ENCODE results near the gene ATP1A1. TPM values are rescaled to one million over a fixed set of nuclear protein-coding genes. Genes with fewer than 3 reads are reported as not detected.

The ATP1A1 gene
- polyA plus RNA-seq, 1 donor from 2014 or later = 29.9 TPM

DNA sequence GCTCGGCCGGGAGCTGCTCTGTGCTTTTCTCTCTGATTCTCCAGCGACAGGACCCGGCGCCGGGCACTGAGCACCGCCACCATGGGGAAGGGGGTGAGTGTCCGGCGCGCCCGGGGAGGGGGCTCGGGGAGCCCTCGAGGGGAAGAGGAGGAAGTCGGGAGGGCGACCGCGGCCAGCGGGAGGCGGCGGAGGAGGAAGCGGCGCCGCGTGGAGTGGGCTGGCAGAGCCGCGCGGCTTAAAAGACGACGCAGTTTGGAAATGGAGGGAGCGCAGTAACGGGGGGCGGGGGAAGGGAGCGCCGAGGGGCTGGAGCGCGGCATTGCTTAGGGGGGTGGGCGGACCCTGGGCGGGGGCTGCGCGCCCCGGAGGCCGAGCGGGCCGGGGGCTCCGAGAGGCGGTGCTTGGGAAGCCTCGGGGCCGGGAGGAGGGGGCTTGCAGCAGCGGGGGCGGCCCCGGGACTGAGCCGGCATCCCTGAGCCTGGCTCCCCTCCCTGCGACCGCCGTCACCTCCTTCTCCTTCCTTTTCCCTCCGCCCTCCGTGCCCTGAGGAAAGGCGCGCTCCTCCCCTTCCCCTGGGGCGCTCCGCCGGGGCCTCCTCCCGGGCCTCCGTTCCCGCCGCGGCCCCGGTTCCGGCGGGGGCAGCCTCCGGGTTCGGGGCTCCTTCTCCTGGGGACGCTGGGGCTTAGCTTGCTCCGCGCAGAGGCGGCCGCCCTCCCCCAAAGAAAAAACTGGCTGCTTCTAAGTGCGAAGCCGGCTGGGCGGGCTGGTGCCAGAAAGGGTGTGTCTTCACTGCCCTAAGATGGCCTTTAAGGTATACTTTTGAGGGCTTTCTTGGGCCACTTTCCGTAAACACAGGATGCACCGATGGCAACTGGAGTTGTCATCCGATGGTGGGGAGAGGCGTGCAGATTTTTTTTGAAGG, 648 bp downstream of the ATP1A1 start:
- peak overlapping the region; percentile 90 to 98 (median 96) for H3K4me3 Mint-ChIP-seq
- peak overlapping the region; percentile 93 to 95 (median 94) for H3K27ac Mint-ChIP-seq
- peaks cover 43 to 44% (median 43%) of the 10 kb centered on the region in 3 donors for H3K4me1 Mint-ChIP-seq
- no peaks in the 10 kb centered on the region for H3K9me3 Mint-ChIP-seq
- H3K27me3 Mint-ChIP-seq = peaks cover 4% of the 10 kb centered on the region
- H3K36me3 Mint-ChIP-seq = no peaks in the 10 kb centered on the region

DNA sequence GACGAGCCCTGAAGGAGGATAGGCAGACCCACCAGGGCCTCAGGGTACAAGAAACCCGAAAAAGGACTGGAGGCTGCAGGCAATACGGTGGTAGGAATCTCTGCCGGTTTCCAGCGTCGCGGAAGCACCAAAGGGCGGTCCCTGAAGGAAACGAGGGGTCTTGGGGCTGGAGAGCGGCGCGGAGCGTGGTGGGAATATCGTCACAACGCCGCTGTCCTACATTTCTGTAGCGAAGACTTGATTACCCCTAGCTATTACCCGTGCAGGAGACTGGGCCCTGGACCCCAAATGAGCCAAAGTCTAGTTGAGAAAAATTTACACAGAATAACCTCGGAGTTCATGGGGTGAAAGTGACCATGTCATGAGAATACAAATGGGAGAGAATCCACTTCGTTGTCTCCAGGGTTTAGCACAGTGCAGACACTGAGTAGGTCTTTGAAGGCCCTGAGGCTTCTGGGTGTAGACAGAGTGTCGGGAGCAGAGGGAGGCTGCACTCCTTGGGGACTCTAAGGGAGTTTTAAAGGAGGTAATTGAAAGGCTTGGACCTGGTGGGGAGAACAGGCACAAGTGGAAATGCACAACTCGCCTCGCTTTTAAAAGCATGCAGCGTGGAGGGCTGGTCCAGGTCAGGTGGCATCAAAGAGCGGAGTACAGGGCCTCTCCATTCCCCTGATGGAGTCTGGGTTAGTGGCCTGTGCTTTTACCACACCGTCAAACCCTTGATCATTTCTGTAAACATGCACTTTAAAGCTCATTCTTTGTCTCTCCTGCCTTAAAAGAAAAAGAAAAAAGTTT, 1.5 kb downstream of the ATP1A1 start:
- H3K27me3 Mint-ChIP-seq = peaks cover 4% of the 10 kb centered on the region
- H3K36me3 Mint-ChIP-seq = no peaks in the 10 kb centered on the region
- H3K9me3 Mint-ChIP-seq = no peaks in the 10 kb centered on the region
- peak overlapping the region; percentile 83 to 90 (median 87) for H3K27ac Mint-ChIP-seq
- H3K4me3 Mint-ChIP-seq = peak overlapping the region; percentile 89 to 98 (median 96)
- peaks cover 48 to 52% (median 50%) of the 10 kb centered on the region in 3 donors for H3K4me1 Mint-ChIP-seq

DNA sequence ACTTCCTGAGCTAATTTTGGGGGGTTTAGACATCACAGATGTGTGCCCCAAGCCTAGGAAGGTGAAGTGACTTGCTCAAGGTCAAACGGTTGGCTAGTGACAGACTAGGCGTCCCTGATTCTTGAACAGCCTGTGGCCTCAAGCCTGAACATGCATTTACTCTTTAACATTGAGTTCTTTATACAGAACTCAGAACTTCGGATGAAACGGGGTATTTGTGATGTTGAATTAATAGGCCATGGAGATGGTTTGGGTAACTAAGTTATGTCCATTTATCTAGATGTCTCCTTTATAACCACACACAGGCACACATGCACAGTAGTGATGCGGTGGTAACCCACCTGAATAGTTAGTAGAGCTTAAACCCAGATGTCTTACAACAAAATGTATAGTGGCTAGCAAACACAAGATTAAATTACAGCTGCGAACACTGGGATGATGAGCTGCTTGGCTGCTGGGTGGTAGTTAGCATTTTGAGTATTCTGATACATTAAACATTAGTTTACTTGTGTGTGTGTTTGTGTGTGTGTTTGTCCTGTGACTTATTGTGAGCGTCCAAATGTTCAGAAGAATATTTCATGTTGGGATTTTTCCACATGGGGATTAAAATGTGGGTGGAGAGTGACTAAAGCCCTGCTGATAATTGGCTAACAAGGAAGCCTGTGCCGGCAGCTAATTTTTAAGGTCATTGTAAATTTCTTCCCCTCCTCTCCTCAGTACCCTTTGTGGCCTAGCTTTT, 2.3 kb downstream of the ATP1A1 start:
- peaks cover 53 to 58% (median 56%) of the 10 kb centered on the region in 3 donors for H3K4me1 Mint-ChIP-seq
- no peaks in the 10 kb centered on the region for H3K9me3 Mint-ChIP-seq
- no peaks in the 10 kb centered on the region for H3K36me3 Mint-ChIP-seq
- peak overlapping the region; percentile 83 to 90 (median 87) for H3K27ac Mint-ChIP-seq
- H3K27me3 Mint-ChIP-seq = no peaks in the 10 kb centered on the region
- H3K4me3 Mint-ChIP-seq = peak overlapping the region; percentile 89 to 98 (median 96)

DNA sequence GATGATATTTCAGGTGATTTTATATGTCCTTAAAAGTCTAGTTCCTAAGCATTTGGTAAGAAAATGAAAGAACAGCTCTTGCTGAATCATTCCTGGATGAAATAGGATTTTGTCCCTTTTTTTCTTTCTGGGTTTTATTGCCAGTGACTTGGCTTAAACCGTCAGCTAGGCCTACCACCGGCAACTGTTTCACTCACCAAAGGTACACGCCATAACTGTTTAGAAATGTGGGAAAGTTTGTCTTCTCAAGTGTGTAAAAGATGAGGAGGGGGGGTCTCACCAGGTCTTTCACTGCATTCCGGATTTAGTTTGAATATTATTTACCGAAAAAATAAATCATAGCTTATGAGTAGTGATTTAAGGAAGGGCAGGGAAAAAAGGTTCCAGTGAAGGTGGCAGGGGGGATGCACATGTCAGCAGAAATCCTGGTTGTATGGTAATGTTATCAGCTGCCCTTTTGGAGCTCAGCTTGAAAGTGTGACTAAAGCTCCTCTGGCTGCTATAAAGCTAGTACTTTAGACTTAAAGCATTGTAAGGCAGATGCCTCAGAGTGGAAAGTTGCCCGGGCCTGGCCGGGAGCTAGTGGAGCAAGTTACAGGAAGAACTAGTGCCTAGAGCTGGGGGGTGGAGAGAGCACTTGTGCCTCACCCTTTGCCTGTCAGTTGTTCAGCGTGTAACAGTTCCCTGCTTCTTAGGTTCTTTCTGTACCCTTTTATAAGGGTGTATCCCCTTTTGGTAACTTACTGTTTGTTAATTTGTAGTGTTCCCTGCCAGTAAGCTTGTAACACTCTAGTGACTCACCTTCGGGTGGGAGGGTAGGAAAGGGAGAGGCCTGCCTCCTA, 3.1 kb downstream of the ATP1A1 start:
- no peaks in the 10 kb centered on the region for H3K9me3 Mint-ChIP-seq
- peak overlapping the region; percentile 89 to 98 (median 96) for H3K4me3 Mint-ChIP-seq

DNA sequence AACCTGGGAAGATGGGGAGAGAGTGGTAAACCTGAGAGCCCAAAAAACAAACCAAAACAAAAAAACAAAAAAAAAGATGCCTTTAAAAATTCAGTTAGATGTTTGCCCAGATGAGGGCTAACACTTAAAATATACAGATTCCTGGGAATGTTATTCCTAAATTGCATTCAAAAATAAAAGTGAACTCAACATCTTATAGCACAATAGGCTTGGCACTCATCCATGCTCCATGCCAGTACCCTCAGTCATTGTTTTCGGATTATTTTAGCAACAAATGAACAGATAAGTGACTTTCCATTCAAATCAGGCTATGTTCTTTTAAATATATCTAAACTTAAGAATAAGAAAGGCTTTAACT, 3.7 kb downstream of the ATP1A1 start:
- Mint-ChIP-seq H3K27me3 (no peaks in the 10 kb centered on the region), H3K27ac (peak overlapping the region; percentile 81 to 96 (median 90)), H3K36me3 (no peaks in the 10 kb centered on the region), H3K9me3 (no peaks in the 10 kb centered on the region), H3K4me1 (peaks cover 63 to 71% (median 65%) of the 10 kb centered on the region in 3 donors), H3K4me3 (peak overlapping the region; percentile 88 to 98 (median 93))

More for the DNA sequence above, 3.1 kb downstream of the ATP1A1 start:
- Mint-ChIP-seq H3K27ac (peak overlapping the region; percentile 81 to 96 (median 90)), H3K36me3 (no peaks in the 10 kb centered on the region), H3K4me1 (peaks cover 61 to 66% (median 64%) of the 10 kb centered on the region in 3 donors), H3K27me3 (no peaks in the 10 kb centered on the region)

DNA sequence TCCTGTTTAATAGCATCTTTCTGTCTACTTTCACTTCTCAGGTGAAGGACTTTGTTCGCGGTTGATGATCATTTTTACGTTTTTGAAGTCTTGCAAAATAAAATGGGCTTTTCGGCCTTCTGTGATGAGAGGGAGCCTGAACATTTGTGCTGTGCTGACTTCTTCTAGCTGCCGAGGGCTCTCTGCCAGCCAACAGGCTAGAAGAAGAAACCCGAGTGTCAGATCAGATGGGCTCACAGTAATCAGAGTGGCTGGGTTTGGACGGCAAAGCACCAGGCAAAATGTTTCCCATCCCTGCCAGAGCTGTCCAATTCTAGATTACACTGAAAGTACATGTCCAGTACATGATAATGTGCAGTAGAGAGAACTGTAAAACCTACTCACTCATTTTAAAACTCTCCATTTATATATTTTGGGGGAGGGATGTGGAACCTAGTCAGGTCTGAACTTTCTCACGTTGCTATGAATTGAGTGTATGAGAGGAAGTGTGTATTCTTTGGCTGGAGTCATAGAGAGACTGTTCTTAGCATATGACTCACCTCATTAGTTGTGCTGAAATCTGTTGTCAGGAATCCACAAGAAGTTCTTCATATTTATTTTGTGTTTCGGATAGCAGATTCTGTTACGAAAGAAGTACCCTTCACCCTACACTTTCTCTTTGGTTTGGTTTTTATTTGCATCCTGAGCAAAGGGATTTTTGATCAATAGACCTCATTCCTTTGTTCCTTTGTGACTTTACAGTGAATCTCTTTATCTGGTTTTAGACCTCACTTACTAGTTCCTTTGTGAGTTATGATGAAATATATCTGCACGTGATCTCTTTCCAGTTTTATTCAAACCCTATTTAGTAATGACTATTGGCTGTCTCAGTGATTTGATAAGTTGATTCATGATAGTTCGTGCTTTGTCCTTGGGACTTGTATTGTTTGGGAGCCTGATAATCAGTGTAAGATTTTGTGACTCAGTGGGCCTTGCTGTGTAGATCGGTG, 4.8 kb downstream of the ATP1A1 start:
- no peaks in the 10 kb centered on the region for H3K9me3 Mint-ChIP-seq
- no peaks in the 10 kb centered on the region for H3K27me3 Mint-ChIP-seq
- peak overlapping the region; percentile 90 to 98 (median 97) for H3K27ac Mint-ChIP-seq
- H3K36me3 Mint-ChIP-seq = no peaks in the 10 kb centered on the region
- peak overlapping the region; percentile 75 to 93 (median 78) for H3K4me3 Mint-ChIP-seq
- H3K4me1 Mint-ChIP-seq = peaks cover 65 to 77% (median 71%) of the 10 kb centered on the region in 3 donors

DNA sequence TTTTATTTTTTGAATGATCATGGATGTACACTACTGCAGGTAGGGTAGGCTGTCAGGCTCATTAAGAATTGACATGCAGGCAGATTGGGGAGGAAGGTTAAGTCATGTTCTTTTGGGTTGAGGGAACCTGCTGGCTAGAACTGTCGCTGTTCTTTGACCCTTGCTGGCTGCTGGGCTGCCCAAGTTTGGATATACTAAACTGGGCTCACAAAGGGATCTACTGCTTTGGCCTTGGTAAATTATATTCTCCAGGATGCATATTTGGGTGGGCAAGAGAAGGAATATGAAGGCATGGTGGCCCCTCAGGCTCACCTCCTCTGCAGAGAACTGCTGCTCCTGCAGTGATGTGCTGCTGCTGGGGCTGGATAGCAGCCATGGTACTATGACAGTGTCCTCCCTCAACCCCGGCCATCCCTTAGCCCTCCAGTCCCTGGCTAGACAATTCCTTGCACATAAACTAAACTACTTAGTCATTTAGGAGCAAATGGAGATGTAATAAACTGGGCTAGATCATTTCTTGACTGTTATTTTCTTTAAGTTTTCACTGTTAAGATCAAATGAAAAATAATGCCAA, 6.1 kb downstream of the ATP1A1 start:
- H3K4me3 Mint-ChIP-seq = peak overlapping the region in 2 of 4 donors; percentile 7 to 55
- peak overlapping the region in 2 of 3 donors; percentile 19 to 98 for H3K27ac Mint-ChIP-seq
- no peaks in the 10 kb centered on the region for H3K27me3 Mint-ChIP-seq

DNA sequence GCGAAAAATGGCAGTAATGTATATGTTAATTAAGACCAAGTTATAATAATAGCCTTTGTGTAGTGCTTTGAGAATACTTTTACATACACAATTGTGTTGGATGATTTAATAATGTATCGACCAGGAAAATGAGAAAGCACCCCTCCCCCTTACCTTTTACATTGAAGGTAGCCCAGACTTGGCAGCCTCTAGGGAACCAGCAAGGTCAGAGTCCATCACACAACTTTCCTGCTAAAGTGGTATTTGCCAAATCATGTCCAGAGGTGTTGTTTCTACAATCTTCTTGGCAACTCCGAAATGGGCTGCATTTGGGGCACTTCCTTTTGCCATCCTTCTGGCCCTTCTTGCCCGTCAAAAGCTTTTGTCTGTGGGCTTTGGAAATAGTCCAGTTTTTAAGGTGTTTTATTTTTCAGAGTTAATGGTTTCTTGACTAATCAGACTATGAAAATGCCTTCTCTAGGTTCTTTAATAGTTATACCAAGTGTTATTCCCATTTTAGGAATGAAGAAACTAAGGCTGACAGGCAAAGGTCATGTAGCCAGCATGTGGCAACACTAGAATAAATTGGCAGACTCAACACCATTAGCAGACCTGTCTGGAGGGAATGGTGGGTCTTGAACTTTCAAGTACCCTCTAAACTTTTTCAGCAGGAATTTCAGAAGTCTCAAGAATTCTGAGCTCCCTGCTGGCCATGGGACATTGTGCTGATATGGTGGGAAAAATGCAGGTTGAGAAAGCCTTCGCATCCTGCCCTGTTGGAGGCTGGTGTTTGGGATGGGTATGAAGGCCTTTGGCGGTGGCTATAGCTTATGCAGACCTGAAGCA, 6.8 kb downstream of the ATP1A1 start:
- Mint-ChIP-seq H3K4me3 (peak overlapping the region in 2 of 4 donors; percentile 5 to 51), H3K27me3 (no peaks in the 10 kb centered on the region), H3K4me1 (peaks cover 57 to 71% (median 62%) of the 10 kb centered on the region in 3 donors), H3K9me3 (no peaks in the 10 kb centered on the region), H3K36me3 (peaks cover 2% of the 10 kb centered on the region), H3K27ac (peak overlapping the region; percentile 67 to 98 (median 79))

More for the DNA sequence above, 6.1 kb downstream of the ATP1A1 start:
- H3K36me3 Mint-ChIP-seq = no peaks in the 10 kb centered on the region
- H3K4me1 Mint-ChIP-seq = peaks cover 64 to 77% (median 69%) of the 10 kb centered on the region in 3 donors
- H3K9me3 Mint-ChIP-seq = no peaks in the 10 kb centered on the region

DNA sequence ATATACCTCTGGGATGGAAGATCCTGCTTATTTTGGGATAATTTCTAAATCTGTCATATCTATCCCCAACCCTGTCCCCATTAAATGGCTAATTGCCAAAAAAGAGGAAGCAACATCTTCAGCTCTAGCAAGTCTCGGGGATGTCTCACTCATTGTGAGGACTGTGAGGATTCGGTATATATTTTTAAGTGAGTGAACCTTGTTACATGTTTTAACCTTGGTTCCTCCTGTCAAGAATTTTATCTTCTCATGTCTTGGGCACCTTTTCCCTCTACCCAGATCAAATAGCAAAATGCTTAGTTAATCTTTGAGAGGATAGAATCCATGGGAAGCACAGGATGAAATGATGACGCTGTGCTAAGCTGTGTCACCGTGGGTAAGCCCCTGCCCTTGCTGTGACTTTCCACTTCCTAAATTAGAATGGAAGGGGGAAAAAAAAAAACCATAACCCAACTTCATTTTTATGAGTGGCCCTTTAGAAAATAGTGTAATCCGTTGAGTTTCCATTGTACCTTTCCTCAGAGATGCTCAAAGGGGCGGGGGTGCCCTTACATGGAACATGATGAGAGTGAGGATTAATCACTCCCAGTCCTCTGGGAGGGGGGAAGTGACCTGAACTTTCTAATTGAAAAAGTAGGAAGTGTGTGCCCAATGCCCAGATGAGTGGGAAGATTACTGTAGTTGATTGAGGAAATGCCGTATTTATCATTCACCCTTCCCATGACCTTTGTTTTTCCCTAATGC, 7.6 kb downstream of the ATP1A1 start:
- H3K4me1 Mint-ChIP-seq = peaks cover 52 to 63% (median 54%) of the 10 kb centered on the region in 3 donors
- H3K9me3 Mint-ChIP-seq = no peaks in the 10 kb centered on the region
- H3K27me3 Mint-ChIP-seq = no peaks in the 10 kb centered on the region
- peak overlapping the region; percentile 1 to 86 (median 42) for H3K4me3 Mint-ChIP-seq
- peak overlapping the region; percentile 67 to 79 (median 79) for H3K27ac Mint-ChIP-seq
- peaks cover 4% of the 10 kb centered on the region for H3K36me3 Mint-ChIP-seq

DNA sequence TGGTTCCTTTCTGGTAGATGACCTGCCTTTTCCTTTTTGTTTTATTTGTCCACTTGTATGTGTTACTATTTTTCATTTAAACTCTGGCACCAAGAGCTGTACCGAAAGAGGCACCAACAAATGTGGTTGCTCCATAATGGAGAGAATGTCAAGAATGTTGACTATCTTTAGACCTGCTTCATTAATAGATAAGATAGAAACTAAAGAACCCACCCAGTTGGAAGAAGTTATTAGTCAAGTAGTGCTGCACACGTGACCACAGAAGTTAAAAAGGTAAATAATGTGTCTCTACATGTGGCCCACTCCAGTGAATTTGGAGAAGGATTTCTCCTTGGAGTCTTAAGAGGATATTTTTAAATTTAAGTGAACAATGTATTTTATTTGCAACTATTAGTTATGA, 9.3 kb downstream of the ATP1A1 start:
- Mint-ChIP-seq H3K4me3 (no peak overlapping the region), H3K36me3 (peaks cover 6% of the 10 kb centered on the region), H3K27ac (no peak overlapping the region), H3K9me3 (no peaks in the 10 kb centered on the region), H3K4me1 (peaks cover 37 to 48% (median 40%) of the 10 kb centered on the region in 3 donors), H3K27me3 (no peaks in the 10 kb centered on the region)

DNA sequence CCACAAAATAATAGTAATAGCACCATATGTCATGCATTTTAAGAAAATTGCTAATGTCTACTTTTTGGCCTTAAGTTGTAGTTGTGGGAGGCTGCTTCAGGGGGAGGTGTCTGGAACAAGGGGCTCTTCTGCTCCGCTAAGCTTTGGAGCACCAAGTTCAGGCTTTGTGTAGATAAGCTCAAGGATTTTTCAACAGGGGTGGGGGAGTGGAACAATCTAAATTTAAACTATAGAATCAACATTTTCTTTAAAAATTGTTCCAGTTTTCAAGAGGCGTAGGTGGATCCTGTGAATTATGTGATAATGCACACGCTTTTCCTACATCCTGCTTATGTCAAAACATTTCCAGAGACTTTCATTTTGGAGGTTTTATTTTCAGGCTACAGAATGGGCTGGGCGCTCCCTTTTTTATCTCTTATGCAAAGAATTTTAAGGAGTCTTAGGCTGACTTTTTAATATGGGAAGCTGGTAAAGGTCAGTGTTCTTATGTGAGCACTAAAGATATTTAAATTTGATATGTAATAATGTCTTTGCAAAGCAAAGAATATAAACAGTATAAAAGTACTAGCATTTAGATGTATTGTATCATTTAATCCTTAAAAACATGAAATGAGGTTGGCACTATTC, 9.9 kb downstream of the ATP1A1 start:
- peaks cover 31 to 42% (median 33%) of the 10 kb centered on the region in 3 donors for H3K4me1 Mint-ChIP-seq
- no peaks in the 10 kb centered on the region for H3K9me3 Mint-ChIP-seq
- H3K36me3 Mint-ChIP-seq = peaks cover 6% of the 10 kb centered on the region
- H3K27me3 Mint-ChIP-seq = no peaks in the 10 kb centered on the region
- H3K4me3 Mint-ChIP-seq = no peak overlapping the region
- H3K27ac Mint-ChIP-seq = peak overlapping the region in 1 of 3 donors; percentile 20

Measured in IgD-negative memory B cell (primary cell).